GM13976 (cell line): ENCODE results near the gene MRTFA.
A peak's percentile ranks its signal among the peaks of the same experiment; 100 is the strongest.
"Not testable (repeated sequence)": the region's sequence is repeated elsewhere in the genome, so short reads cannot be mapped to it uniquely, and the experiment has no call there.

Experiments
- DNase-seq: peaks from one replicate; pipeline ENCODE4 v3.0.0; 2012; ENCODE audit warnings: low spot score
- CTCF ChIP-seq: IDR thresholded peaks from 2 replicates; pipeline ENCODE4 v1.5.1; 2012; ENCODE audit warnings: borderline replicate concordance, mild to moderate bottlenecking; ENCODE audit not compliant: insufficient read depth; ENCODE audit errors: extremely low read depth, missing control alignments, control extremely low read depth
- in situ Hi-C: fragments of 300-500 bp; cut with MboI; formaldehyde crosslinking; loops from one replicate; pipeline ENCODE4 v1.12.0; 2022; ENCODE audit warnings: low sequenced_read_pairs, mixed read lengths, inconsistent platforms; ENCODE audit not compliant: unreplicated experiment

Gene MRTFA

DNA sequence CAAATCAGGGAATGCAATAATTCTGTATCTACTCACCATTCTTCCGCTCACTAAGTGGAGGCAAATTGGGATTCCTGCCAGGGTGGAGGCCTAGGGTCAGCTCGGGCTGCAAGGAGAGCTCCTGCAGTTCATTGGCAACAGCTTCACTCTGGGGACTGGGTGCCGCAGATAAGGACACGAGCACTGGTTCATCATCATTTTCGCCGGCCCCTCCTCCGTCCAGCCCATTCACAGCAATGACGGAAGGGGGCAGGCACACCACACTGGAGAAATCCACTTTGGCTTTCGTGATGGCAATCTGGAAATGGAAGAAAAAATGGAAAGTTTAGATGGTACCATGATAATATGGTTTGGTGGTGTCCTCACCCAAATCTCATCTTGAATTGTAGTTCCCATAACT is 84.4 kb downstream of the MRTFA start:
- DNase-seq, result no peak
- in situ Hi-C loops, result no loop called here
- TF ChIP-seq CTCF, result no peak

DNA sequence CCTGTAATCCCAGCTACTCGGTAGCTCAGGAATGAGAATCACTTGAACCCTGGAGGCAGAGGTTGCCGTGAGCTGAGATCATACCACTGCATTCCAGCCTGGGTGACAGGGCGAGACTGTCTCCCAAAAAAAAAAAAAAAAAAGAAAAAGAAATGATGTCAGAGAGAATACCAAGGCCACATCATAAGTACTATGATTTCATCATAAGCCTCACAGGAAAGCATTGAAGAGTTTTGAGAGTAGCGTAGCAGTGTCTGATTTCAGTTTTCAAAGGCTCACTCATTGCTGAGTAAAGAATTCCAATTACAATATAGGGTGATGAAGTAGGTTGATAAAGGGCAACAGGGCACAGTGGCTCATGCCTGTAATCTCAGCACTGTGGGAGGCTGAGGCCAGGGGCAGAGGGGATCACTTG is 88.8 kb downstream of the MRTFA start:
- no peak for DNase-seq
- no peak for TF ChIP-seq CTCF
- in situ Hi-C loops, result no loop called here

GRCh38 chr22:40544758-40545157 is 91.8 kb downstream of the MRTFA start:
- no peak for TF ChIP-seq CTCF
- in situ Hi-C loops, result no loop called here
- no peak for DNase-seq

GRCh38 chr22:40542821-40543540 is 93.5 kb downstream of the MRTFA start:
- TF ChIP-seq CTCF, result no peak
- in situ Hi-C loops, result no loop called here
- DNase-seq, result no peak

DNA sequence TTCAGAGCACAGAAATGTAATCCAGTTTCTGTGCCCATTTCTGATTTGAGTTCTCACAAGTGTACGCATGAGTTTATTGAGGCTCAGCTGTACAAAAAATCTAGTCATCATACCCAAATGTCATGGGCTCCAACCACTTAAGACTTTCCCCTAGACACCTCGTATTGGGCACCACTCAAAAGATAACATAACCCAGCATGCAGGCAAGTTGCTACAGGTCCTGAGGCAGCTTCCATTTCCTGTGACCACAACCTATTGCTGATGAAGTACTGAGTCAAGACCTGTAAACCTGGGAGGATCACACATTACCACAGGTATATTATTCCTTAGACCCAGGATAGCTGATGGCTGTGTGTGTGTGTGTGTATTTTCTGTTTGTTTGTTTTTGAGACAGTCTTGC is 95.2 kb downstream of the MRTFA start:
- peak; percentile 44 for DNase-seq
- TF ChIP-seq CTCF, result no peak
- in situ Hi-C loops, result no loop called here

DNA sequence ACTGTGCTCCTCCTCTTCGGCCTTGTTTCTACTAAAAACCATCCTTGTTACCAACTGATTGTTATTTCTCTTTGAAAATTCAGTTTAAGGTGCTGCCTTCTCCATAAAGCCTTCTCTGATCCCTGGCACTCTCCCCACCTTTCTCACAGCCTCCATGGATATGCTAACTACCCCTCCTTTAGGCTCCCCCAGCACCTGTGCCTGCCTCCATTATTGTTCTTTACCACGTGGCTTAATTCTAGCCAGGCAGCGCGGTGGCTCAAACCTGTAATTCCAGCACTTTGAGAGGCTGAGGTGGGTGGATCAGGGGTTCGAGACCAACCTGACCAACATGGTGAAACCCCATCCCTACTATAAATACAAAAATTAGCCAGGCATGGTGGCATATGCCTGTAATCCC is 96.3 kb downstream of the MRTFA start:
- in situ Hi-C loops, result no loop called here
- no peak for DNase-seq
- no peak for TF ChIP-seq CTCF

GRCh38 chr22:40536149-40536548 is 100.4 kb downstream of the MRTFA start:
- DNase-seq, in situ Hi-C loops: not testable (repeated sequence)
